Ascending aorta (tissue), 2 donors: ENCODE data around the gene CPED1. TPM values are rescaled to one million over a fixed set of nuclear protein-coding genes. Genes with fewer than 3 reads are reported as not detected.
A peak's percentile ranks its signal among the peaks of the same experiment; 100 is the strongest.

Source experiments
- DNase-seq, 2 donors: peaks; one replicate each; pipeline ENCODE4 v3.0.0-alpha.2; 2019; ENCODE audit warnings: low spot score in 2 of 2
- H3K27ac ChIP-seq, 2 donors: fragments of 200-600 bp; sonication (generic); one replicate each; pipeline ENCODE4 v1.5.1; 2016 to 2017; ENCODE audit warnings: mild to moderate bottlenecking in 1 of 2
- H3K27me3 ChIP-seq: fragments of 200-600 bp; sonication (generic); one replicate; pipeline ENCODE4 v1.5.1; 2017
- H3K36me3 ChIP-seq, 2 donors: fragments of 200-600 bp; sonication (generic); one replicate each; pipeline ENCODE4 v1.5.1; 2016
- H3K4me1 ChIP-seq, 2 donors: fragments of 200-600 bp; sonication (generic); one replicate each; pipeline ENCODE4 v1.5.1; 2016 to 2017; ENCODE audit warnings: mild to moderate bottlenecking in 1 of 2
- H3K4me3 ChIP-seq, 2 donors: fragments of 200-600 bp; sonication (generic); one replicate each; pipeline ENCODE4 v1.5.1; 2016 to 2017; ENCODE audit warnings: mild to moderate bottlenecking in 1 of 2
- H3K9me3 ChIP-seq, 2 donors: fragments of 200-600 bp; sonication (generic); one replicate each; pipeline ENCODE4 v1.5.1; 2016
- intact Hi-C: fragments of 100-400 bp; cut with DNase I; formaldehyde crosslinking; loops from one replicate; pipeline ENCODE4 v1.15.1; 2023
- total RNA-seq: library from RNA; depleted of rRNA; stranded (reverse); fragments of >200 nt; gene quantifications from one replicate; pipeline ENCODE4 v1.1.0, GENCODE V29; 2016
- TF ChIP-seq, protein P1 (sequence below), 3 experiments: fragments of 200-600 bp in 2 of 3; fragments of 450-650 bp in 1 of 3; sonication (generic) in 2 of 3; IDR thresholded peaks; one replicate each; pipeline ENCODE4 v1.5.1; 2016 to 2019; ENCODE audit warnings: antibody characterized with exemption in 3 of 3, mild to moderate bottlenecking in 1 of 3, moderate library complexity in 1 of 3

Gene CPED1
- total RNA-seq, 1 donor from 2014 or later, result 69.5 TPM

DNA sequence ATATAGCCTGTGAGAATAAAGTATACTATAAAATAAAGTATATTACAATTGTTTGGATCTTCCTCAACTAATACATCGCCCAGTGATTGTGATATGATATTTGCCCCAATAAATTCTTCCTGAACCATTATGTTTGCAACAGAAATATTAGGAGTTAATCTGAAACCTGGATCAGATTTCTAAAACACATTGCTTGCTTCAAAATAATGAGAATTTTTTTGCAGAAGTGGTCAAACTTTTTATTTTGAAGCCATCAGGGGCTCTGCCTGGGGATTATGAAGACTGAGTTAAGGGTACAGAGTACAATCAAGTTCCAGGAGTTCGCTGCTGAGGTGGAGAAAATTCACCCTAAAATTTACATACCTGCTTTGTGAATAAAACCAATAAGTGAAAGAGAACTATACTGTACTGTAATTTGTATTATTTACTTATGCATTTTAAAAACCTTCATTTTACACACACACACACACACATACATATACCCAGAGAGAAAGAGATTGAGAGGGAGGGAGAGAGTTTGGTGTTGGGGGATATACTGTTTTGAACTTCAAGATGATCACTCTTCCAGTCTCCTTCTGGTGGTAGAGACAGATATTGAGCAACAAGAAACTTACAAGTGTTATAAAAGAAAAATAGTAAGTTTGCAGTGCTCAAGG lies 91.9 kb downstream of the CPED1 start:
- H3K4me1 ChIP-seq, result peaks cover 5 to 69% of the 10 kb centered on the region in 2 donors
- intact Hi-C loops, result loop anchor here (5.0 kb wide), 1 partner anchor 223 kb away; the partner anchor contains the start of gene TSPAN12
- H3K4me3 ChIP-seq, result no peak overlapping the region
- no peaks in the 10 kb centered on the region for H3K27me3 ChIP-seq
- H3K9me3 ChIP-seq, result no peaks in the 10 kb centered on the region
- TF ChIP-seq, protein P1, sequence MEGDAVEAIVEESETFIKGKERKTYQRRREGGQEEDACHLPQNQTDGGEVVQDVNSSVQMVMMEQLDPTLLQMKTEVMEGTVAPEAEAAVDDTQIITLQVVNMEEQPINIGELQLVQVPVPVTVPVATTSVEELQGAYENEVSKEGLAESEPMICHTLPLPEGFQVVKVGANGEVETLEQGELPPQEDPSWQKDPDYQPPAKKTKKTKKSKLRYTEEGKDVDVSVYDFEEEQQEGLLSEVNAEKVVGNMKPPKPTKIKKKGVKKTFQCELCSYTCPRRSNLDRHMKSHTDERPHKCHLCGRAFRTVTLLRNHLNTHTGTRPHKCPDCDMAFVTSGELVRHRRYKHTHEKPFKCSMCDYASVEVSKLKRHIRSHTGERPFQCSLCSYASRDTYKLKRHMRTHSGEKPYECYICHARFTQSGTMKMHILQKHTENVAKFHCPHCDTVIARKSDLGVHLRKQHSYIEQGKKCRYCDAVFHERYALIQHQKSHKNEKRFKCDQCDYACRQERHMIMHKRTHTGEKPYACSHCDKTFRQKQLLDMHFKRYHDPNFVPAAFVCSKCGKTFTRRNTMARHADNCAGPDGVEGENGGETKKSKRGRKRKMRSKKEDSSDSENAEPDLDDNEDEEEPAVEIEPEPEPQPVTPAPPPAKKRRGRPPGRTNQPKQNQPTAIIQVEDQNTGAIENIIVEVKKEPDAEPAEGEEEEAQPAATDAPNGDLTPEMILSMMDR (IDR thresholded peaks at IDR 0.05), result no peak
- no peak overlapping the region for H3K27ac ChIP-seq
- H3K36me3 ChIP-seq, result no peaks in the 10 kb centered on the region
- DNase-seq, result no peak

DNA sequence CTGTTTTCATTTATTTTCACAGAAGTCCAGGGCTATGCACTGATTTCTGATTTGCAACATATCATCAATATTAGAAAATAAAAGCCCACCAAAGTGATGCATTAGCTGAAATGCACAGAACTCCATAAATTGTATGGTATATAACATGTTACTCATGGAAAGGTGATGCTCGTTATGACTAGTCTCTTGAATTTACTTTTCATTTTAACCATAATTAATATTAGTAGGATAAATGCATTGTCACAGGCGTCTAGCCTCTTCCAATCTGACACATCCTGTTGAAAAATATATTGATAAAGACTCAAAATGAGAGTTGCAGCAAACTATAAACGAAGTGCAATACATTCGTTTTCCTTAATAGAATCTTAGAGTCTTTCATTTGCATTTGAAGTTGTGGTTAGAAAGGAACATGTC lies 92.4 kb downstream of the CPED1 start:
- no peak overlapping the region for H3K27ac ChIP-seq
- peaks cover 6 to 71% of the 10 kb centered on the region in 2 donors for H3K4me1 ChIP-seq
- H3K4me3 ChIP-seq, result no peak overlapping the region
- no peaks in the 10 kb centered on the region for H3K9me3 ChIP-seq
- TF ChIP-seq, protein P1 (IDR thresholded peaks at IDR 0.05), result no peak
- H3K27me3 ChIP-seq, result no peaks in the 10 kb centered on the region
- DNase-seq, result no peak
- no peaks in the 10 kb centered on the region for H3K36me3 ChIP-seq
- intact Hi-C loops, result loop anchor here (1.0 to 5.0 kb wide), 3 partner anchors 90 to 224 kb away; partner anchors contain the start of gene TSPAN12

DNA sequence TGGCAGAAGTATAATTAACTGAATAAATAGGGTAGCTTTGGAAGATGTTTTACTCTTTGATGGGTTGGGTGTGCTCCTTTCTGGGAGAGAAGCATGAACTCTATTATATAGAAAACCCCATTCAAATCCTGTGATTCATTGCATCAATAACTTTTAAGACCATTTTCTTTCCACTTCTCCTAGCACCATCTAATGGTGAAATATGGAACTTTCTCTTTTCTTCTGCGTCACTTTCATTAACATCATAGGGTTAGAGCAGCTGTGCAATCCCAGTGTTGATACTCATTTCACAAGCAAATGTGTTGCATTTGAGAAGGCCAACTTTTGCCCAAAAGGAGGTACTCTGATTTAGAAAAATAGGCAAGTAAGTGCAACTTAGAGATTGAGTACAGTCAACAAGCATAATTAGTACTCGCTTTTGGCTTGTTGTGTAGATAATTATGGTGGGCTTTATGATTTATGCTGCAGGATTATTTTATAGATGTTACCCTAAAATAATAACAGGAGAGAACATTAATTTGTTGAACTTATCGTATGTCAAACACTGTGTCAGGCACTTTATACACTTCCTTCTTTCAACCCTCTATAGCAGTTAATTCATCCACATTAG lies 92.9 kb downstream of the CPED1 start:
- intact Hi-C loops, result loop anchor here (1.0 to 5.0 kb wide), 3 partner anchors 90 to 224 kb away; partner anchors contain the start of gene TSPAN12
- H3K4me1 ChIP-seq, result peaks cover 6 to 69% of the 10 kb centered on the region in 2 donors
- no peak overlapping the region for H3K4me3 ChIP-seq
- DNase-seq, result no peak
- H3K36me3 ChIP-seq, result no peaks in the 10 kb centered on the region
- H3K9me3 ChIP-seq, result no peaks in the 10 kb centered on the region
- H3K27ac ChIP-seq, result peak overlapping the region in 1 of 2 donors; percentile 28
- TF ChIP-seq, protein P1 (IDR thresholded peaks at IDR 0.05), result peak; percentile 62 to 82 (median 80)
- no peaks in the 10 kb centered on the region for H3K27me3 ChIP-seq

DNA sequence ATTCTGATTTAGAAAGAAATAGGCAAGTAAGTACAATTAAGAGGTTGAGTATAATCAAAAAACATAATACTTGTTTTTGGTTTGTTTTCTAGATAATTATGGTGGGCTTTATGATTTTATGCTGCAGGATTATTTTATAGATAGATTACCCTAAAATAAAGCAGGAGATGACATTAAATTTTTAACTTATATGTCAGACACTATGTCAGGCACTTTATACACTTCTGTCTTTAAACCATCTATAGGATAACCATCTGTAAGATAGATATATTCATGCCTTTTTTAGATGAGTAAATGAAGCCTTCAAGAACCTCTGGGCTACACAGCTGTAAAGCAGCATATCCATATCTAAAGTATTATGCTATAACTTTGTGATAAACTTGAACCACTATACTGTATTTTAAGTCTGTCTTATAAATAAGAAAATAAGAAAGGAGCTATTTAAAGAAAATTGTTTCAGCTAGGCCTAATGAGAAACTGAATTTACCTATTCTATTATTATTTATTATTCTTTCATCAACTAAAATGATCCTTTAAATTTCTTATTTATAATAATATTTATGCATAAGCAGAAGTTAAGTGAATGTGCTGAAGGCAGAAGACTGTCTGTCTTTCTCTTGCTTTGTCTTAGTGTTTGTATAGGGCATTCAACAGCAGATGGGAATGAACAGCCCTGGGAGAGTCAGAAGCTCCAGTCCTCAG lies 94.0 kb downstream of the CPED1 start:
- Histone ChIP-seq H3K27me3 (no peaks in the 10 kb centered on the region), H3K36me3 (no peaks in the 10 kb centered on the region), H3K4me1 (peaks cover 6 to 71% of the 10 kb centered on the region in 2 donors), H3K4me3 (no peak overlapping the region), H3K27ac (peak overlapping the region; percentile 58 to 76), H3K9me3 (no peaks in the 10 kb centered on the region)
- TF ChIP-seq, protein P1 (IDR thresholded peaks at IDR 0.05), result no peak
- intact Hi-C loops, result loop anchor here (1.0 to 5.0 kb wide), 2 partner anchors 132 to 225 kb away; partner anchors contain the start of genes ING3 and TSPAN12
- no peak for DNase-seq

DNA sequence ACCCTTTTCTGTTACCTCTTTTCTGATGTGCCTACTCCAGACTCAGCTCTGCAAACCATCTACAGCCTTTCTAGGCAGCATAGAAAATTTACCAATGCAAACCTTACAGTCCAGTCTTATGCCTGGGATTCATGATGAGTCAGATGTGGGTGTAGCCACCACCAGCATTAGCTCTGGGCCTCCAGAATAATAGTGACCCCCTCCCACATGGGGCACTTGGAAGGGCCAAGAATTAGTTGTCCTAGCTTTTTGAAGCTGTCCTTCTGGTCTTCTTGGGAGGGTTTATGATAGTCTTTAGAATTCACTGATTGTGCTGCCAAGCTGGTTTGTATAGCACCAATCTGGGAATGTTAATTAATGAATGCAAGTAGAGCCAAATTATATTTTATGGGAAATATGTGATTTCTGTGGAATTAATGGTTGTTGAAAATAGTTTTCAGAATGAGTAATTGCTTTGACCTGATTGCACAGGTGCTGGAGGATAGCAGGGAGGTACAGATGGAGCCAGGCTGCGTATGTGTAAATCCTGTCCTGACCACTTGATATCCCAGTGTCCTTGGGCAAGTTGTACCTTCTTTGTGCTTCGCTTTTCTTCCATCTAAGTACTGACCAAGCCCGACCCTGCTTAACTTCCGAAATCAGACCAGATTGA lies 94.8 kb downstream of the CPED1 start:
- Histone ChIP-seq H3K4me1 (peaks cover 6 to 72% of the 10 kb centered on the region in 2 donors), H3K9me3 (no peaks in the 10 kb centered on the region), H3K36me3 (no peaks in the 10 kb centered on the region), H3K27ac (peak overlapping the region; percentile 58 to 76), H3K4me3 (no peak overlapping the region), H3K27me3 (no peaks in the 10 kb centered on the region)
- DNase-seq, result no peak
- TF ChIP-seq, protein P1 (IDR thresholded peaks at IDR 0.05), result no peak
- intact Hi-C loops, result loop anchor here (1.0 to 5.0 kb wide), 2 partner anchors 133 to 226 kb away; partner anchors contain the start of genes ING3 and TSPAN12
